Medulla oblongata (tissue), 1 donor: ENCODE results near the gene LAD1.
A peak's percentile ranks its signal among the peaks of the same experiment; 100 is the strongest.

Source experiments
- DNase-seq: peaks from one replicate; pipeline ENCODE4 v3.0.0-alpha.2; 2015; ENCODE audit errors: extremely low spot score

The LAD1 gene

DNA sequence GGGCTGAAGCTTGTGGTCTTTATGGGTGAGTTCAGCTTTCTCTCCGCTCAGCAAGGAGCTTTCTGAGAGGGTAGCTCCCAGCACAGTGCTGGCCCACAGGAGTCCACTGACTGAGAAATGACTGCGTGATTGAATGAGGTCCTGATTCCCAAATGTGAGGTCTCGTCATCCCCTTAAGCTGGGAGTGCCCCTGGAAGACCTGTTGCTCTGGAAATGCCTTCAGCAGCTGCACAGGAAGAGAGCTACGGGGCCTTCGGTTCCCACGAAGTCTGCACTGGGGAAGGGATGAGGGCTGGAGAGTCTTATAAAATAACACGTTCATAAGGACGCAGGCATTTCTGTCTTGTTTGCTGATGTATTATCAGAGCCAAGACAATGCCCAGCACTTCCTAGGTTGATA, 35.7 kb downstream of the LAD1 start:
- DNase-seq = no peak

DNA sequence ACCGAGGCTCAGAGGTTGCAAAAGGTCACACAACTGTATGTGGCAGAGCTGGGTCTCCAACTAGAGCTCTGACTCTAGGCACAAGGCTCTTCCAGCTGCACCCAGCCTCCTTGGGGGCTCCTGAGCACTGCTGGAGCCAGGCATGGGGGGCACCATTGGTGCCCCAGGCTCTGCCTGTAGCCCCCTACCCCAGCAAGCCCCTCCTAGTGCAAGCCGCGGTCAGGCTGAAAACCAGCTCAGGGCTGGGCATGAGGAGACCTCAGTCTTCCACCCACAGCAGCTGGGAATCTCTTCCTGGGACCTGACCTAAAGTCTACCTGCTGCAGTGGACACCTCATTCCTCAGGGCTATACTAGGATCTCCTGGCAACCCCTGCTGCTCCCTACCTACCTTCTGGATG, 36.2 kb downstream of the LAD1 start:
- no peak for DNase-seq

DNA sequence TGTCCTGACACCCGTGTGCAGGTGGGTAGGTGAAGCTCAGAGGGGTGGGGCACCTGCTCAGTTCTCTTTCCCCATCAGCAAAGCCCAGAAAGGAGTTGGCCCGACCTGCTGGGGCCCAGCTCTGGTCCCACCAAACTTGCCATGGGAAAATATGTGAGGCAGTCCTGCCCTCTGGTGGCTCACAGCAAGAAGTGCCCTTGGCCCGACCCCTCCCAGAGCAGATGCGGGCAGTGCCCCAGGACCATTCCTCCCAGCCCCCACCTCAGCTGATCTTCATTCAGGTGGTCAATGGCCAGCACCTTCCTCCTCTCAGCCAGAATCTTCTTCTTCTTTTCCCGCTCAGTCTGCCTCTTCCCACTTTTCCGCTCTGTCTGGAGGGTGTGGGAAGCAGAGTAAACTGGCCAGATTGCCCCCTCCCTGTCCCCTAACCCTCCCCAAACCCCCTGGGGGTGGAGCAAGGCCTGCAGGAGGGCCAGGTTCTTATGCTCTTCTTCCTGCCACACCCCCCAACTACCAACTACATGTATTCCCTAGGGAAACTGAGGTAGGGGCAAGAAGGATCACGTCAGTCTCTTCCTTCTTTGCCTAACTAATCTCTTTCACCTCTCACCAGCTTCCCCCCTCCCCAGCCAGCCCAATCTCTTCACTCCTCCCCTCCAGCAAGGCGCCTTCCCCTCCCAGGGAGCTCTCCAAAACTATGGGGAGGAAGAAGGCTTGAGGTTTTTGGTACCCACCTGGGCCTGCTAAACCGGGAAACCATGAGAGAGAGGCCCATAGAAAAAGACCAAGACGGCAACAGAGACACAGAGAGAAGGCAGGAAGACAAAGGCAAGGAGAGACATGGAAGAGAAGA, 37.2 kb downstream of the LAD1 start:
- DNase-seq = peak; percentile 37

DNA sequence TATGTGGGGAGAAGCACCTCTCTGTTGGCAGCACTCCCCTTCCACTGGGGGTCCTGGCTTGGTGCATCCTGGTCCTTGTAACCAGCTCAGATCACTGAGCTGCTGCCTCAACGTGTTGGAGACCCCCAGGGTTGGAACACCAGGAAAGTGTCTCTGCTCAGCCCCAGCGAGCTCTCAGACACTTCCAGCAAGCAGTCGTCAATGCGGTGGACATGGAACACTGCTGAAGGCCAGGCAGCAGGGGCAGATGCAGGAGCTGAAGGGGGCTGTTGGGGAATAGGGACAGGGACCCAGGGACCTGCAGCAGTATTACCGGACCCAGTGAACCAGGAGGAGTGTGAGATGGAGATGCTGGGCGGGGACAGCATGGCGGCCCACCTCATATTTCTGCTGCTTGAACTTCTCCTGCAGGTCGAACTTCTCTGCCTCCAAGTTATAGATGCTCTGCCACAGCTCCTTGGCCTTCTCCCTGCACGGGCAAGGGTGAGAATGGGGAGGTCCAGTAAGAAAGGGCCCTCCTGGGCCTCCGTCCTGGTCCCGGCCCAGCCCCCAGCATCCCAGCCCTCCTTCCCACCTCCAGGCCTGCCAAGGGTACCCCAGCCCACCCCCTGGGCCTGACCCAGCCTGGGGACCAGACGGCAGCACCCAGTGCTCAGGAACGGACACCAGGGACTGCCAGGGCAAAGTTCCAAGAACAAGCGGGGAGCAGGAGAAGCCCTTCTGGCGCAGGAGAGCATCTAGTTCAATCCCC, 38.0 kb downstream of the LAD1 start:
- DNase-seq = no peak

DNA sequence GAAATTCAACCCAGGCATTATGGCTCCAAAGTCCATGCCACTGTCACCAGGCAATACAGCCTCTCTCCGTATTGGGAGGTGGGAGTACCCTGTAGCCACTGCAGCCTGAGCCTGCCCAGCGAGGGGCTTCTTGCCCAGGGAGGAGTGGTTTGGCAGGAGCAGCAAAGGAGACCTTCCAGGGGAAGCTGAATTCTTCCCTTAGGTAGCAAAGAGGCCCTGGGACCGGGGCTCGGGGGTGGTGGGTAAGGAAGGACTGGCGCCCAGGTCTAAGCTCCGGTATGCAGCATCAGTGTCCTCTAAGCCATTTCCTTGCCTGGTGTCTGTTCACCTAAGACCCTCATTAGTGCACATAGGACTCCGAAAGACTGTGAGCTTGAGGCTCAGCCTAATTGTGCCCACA, 38.6 kb downstream of the LAD1 start:
- no peak for DNase-seq

DNA sequence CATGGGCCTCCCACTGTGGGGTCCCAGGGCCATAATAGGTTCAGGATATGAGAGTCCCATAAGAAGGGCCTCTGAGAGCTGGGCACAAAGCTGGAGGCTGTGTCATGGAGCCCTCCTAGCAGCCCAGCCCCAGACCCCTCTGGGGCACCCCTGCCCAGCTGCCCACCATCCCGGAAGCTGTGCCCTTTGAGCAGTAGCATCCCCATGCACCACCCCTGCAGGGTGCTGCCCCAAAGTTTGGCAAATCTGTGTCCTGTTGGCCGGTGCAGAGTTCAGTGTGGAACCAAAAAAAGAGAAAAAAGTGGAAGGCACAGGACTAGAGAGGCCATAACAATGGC, 39.3 kb downstream of the LAD1 start:
- no peak for DNase-seq

DNA sequence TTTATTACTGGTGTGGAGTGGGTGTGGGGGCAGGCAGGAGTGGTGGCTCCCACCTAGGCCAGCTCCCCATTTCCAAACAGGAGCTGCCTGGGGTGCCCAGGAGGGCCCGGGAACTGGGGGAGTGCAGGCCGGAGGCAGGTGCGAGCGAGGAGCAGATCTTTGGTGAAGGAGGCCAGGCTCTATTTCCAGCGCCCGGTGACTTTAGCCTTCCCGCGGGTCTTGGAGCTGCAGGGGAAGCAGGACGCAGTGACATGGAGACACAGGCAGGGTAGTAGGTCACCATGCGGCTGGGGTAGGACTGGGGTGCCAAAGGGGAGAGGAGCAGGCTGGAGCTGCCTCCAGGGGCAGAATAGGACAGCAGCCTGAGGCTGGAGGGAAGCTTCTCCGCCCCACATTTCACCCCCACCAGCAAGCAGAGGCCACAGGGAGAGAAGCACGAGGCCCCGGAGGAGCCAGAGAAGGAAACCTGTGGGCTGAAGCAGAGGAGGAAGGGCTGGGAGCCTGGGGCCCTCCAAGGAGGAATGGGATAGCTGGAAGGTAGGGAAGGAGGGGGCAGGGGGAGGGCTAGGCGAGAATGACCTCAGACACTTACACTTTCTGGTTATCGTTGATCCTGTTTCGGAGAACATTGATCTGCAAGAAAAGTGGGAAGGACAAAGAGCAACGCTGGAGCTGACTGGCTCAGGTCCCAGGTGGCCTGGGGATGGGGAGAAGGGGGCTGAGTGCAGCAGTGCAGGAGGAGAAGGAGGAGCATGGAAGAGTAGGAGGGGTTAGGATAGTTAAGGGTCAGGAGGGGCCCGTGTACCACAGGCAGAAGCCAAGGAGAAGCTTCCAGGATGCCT, 39.9 kb downstream of the LAD1 start:
- no peak for DNase-seq

DNA sequence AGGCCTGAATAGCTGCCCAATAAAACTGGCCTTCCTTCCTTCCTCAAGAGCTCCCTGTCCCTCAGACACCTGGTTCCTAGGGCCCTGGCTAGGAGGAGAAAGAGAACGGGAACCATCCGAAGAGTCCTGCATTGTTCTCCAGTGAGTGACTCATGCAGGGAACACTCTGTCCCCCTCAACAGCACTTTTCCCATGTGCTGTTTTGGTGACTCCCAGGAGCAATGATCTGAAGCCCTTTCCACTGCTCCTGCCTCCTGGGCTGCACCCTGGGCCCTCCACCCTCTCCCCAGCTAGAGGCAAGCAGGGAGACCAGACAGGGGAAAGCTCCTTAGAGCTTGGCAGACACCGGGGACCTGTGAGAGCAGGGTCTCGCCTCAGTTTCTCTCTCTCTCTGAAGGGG, 40.5 kb downstream of the LAD1 start:
- DNase-seq = no peak

DNA sequence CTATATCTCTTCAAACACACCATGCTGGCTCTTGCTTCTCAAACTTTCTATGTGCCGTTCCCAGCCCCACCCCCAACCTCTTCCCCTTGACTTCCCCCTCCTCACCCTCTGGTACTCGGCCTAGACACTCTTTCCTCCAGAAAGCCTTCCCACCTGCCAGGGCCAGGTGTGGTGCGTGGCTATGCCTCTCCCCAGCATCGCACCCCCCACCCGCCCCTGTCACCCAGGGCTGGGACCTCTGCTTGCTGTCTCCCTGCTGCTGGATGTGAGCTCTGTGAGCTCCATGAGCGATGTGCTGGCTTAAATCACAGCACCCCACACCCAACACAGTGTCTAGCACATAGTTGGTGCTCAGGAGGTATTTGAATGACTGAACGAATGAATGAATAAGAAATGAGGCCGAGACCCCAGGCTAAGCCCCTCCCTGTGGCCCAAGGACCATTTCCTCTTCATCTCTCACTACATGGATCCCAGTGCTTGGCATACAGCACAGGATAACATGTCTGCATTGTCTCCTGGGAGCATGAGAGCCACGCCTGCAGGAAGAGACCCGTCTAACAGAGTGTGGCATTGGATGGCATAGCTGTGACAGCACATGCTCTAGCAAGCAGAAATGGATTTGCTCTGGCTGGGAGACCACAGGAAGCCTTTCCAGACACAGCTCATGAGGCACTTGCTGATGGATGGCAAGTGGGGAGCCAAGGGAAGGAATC, 41.3 kb downstream of the LAD1 start:
- no peak for DNase-seq

DNA sequence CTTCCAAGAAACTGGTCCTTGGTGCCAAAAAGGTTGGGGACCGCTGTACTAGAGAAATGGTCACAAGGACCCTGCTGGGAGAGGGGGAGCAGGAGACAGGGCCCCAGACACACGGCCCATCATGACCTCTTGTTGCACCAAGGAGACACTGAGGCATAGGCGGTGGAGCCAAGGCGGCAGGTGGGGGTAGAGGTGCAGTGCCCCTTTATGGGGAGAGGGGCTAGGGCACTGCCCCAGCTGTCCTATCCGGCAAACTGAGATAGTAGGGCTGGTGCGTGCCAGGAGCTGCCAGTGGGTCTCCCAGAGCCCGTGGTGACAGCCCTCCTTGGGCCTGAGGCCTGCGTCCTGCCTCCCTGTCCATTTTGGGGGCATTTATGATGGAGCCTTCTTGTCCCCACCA, 41.9 kb downstream of the LAD1 start:
- DNase-seq = no peak

DNA sequence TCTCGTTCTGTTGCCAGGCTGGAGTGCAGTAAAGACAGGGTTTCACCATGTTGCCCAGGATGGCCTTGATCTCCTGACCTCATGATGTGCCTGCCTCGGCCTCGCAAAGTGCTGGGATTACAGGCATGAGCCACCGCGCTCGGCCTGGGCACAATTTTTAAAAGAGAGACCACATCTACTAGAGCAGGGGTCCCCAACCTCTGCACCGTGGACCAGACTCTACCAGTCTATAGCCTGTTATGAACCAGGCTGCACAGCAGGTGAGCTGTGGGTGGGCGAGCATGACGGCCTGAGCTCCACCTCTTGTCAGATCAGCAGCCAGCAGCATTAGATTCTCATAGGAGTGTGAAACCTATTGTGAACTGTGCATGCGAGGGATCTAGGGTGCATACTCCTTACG, 42.4 kb downstream of the LAD1 start:
- no peak for DNase-seq

DNA sequence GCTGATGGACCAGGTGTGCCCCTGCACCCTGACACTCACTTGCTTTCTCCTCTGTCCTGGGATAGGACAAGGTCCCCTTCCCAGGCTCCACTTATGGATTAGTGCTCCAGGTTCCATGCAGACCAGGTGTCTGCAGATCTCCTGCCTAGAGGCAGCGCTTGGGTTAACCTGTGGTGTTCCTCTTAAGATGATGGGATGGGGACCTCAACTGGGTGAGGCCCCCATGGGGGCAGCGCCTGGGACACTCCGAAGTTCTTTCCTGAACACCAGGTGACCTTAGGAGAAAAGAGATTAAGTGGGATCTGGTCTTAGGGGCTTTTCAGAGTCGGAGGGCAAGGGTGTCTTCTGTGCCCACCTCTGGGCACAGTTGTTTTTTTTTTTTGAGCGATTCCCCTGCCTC, 42.9 kb downstream of the LAD1 start:
- no peak for DNase-seq

DNA sequence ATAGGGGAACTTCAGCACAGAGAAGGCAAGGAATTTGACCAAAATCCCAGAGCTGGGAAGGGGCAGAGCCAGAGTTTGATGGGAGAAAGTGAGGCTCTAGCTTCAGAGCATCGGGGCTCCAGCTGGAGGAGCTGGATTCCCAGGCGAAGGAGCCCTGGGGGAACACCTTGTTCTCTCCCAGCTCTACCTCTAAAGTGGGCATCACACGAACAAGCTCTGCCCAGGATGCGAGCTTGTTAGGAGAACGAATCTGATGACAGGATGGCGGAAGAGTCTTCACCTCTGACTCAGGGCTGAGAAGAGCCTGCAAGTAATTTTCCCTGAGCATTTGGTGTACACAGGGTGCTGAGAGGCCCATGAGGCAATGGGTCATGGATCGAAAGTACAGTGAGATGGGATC, 43.7 kb downstream of the LAD1 start:
- no peak for DNase-seq

DNA sequence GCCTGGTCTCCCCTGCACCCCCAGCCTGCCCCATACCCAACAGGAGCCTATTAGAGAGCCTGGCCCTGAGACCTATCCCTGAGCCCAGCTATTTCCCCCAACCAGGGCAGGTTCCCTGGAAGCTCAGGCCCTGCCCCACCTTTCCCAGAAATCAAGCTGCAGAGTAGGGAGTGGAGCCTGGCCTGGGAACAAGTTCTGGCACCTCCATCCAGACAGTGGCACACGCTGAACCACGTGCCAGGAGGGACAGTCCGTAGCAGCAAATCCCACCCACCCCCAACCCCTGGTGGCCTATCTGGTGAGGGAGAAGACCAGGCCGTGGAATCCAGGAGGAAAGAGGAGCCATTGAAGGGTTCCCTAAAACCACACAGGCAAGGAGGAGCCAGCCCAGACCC, 44.2 kb downstream of the LAD1 start:
- DNase-seq = no peak

DNA sequence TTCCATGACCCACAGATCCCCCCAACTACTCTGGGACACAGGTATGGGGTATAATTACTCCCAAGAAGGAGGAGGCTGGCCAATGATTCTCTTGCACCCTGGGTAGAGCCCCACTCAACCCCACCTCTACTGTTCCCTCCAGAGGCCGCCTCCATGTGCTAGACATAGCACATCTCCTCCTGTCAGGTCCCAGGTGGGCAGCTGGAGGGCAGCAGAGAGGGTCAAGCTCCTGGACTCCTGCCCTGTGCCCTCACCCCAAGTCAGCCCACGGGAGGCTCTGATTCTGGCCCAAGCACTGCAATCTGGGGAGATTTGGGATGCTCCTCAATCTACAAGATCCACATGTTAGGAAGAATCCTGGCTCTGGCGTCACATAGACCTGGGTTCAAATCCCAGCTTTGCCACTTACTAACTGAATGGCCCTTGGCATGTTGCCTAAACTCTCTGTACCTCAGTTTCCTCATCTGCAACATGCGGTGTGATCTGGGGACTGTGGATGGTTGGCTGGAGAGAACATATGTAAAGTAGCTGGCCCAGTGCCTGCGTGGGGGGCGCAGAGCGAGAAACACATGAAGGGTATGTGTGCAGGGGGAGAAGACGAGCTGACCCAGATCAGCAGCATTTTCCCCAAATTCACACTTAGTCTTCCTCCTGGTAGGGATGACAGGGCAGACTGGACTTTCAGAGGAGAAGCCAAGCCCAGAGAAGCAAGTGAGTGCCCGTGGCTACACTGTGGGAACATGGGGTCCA, 44.8 kb downstream of the LAD1 start:
- DNase-seq = no peak

DNA sequence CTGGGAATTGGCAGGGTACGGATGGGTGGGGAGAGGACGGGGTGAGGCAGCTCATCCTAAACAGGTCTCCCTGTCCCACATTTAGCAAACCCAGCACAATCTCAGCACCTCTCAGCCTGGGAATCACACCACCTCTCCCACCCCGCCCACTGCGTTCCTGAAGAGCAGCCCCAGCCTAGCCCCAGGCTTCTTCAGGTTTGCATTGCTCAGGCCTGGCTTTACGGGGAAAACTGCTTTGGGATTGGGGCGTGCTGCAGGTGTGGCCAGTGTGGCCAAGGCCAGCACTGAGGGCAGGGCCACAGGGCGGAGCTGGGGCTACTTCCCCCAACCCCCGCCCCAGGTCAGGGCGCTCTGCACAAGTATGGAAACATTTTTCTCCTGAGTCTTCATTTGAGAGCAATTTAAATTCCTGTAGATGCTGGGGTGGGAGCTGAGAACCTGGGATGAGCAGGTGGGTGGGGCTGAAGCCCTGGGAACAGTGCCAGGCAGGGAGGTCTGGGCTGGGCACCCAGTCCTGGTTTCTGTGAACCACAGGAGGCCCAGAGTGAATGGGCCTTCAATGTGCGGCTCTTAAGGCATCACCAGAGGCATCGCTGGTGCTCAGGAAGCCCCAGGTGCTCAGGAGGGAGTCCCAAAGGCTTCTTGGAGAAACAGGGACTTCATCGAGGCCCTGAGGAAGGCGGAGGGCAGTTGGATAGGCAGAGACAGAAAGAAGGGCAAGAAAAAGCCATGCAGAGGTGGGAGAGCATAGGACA, 45.8 kb downstream of the LAD1 start:
- no peak for DNase-seq

DNA sequence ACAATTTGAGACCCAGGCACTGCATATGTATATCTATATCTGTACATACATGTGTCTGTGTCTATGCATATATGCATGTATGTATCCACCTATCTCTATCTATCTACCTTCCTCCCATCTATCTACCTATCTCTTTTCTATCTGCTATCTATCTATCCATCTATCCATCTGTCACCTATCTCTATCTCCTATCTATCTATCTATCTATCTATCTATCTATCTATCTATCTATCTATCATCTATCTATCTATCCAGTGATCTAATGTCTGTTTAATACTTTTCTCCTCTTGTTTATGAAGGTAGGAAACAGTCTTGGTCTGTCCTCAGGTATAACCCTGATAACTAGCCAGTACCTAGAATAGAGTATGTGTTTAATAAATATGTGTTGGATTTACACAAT, 47.5 kb downstream of the LAD1 start:
- no peak for DNase-seq

DNA sequence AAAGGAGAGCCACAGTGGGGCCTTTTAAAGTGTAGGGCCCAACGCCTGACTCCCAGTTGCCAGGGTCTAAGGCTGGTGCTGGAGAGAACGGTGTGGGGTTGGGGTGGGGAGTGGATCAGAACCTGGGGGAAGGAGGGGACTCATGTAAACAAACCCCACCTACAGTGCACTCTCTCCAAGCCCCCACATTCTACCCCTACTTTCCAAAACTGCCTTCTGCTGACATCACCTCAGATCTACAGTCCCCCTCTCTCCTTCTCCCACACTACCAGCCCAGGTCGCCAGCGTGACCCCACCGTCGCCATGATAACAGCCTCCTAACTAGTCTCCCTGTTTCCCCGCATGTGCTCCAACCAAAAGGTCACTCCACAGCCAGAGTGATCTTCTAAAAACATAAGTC, 48.2 kb downstream of the LAD1 start:
- DNase-seq = no peak

DNA sequence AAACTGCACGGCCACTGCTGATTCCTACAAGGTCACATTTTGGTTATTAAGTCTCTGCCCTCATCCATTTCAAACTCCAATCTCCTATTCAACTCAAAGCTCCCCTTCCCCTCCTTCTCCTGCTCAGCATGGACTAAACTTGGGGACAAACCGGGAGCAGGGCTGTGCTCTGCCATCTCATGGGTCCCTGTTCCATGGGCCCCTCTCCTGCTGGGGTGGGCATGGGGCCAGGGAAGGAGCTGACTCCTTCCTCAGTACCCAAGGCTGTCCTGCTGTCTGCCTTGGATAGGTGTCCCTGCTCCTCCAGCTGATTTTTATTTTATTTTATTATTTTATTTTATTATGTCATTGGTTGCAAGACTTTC, 48.8 kb downstream of the LAD1 start:
- DNase-seq = no peak

DNA sequence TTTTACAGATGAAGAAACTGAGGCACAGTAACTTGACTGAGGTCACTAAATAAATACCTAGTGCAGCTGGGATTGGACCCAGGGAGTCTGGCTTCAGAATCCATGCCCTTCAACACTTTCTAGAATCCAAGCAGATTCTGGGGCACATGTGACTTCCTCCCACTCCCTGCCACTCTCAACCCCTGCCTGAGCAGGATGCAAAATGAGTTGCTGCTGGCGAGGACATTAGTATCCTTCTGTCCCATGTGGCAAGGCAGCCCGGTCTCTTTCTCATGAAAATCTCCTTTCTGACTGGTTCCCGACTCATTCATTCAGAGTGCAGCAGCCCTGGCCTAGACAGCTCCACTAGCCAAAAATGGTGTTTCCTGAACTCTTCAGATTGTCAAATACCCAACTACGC, 50.0 kb downstream of the LAD1 start:
- DNase-seq = peak; percentile 27

DNA sequence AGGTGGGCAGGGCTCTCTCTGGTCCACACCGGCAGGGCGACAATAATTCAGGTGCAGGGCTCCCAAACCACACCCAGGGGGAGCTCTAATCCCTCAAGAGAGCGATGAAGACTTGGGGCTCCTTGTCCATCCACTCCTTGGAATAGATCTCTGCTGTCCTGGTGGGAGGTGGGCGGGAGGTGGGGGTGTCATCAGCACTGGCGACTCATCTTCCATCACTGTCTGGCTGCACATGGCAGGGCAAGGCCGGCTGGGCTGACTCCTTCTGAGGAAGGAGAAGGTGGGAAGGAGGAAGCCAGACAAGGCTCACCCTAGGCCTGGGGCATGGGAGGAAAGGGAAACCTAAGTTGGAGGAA, 50.9 kb downstream of the LAD1 start:
- DNase-seq = peak; percentile 11
